ENCODE measurements around the gene PAQR8. TPM values are rescaled to one million over a fixed set of nuclear protein-coding genes. Genes with fewer than 3 reads are reported as not detected.

The PAQR8 gene
- total and polyA plus RNA-seq, 2 of the 13 experiments (the other 11 are each of a cell fraction or from before 2014, with no cell fraction given), result 37.7 to 50.7 TPM

GRCh38 chr6:52361414-52361944, 472 bp upstream of the PAQR8 start (continued):
- TF ChIP-seq, protein P1, sequence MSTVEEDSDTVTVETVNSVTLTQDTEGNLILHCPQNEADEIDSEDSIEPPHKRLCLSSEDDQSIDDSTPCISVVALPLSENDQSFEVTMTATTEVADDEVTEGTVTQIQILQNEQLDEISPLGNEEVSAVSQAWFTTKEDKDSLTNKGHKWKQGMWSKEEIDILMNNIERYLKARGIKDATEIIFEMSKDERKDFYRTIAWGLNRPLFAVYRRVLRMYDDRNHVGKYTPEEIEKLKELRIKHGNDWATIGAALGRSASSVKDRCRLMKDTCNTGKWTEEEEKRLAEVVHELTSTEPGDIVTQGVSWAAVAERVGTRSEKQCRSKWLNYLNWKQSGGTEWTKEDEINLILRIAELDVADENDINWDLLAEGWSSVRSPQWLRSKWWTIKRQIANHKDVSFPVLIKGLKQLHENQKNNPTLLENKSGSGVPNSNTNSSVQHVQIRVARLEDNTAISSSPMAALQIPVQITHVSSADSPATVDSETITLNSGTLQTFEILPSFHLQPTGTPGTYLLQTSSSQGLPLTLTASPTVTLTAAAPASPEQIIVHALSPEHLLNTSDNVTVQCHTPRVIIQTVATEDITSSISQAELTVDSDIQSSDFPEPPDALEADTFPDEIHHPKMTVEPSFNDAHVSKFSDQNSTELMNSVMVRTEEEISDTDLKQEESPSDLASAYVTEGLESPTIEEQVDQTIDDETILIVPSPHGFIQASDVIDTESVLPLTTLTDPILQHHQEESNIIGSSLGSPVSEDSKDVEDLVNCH (CRISPR knock-in tag; IDR thresholded peaks at IDR 0.05), result no peak
- no peak for TF ChIP-seq CENPX (CRISPR knock-in tag; IDR thresholded peaks at IDR 0.05)
- 0 out of 2 replicates have a peak, but pooled peaks have one; percentile 22 for TF ChIP-seq ZNF232 (CRISPR knock-in tag; IDR thresholded peaks at IDR 0.05; ENCODE audit: borderline replicate concordance)
- TF ChIP-seq SNAPC4 (CRISPR knock-in tag; IDR thresholded peaks at IDR 0.05), result peak; percentile 70; the same call in 1 of the 2 replicates
- TF ChIP-seq RAD51 (IDR thresholded peaks at IDR 0.05; ENCODE audit: borderline replicate concordance), result no peak
- TF ChIP-seq HDAC1 (CRISPR knock-in tag; IDR thresholded peaks at IDR 0.05), result no peak
- no peak for TF ChIP-seq DR1 (CRISPR knock-in tag; IDR thresholded peaks at IDR 0.05)
- 0 out of 2 replicates have a peak, but pooled peaks have one; percentile 11 for TF ChIP-seq ZNF275 (CRISPR knock-in tag; IDR thresholded peaks at IDR 0.05; ENCODE audit: borderline replicate concordance)
- TF ChIP-seq YEATS2 (CRISPR knock-in tag; IDR thresholded peaks at IDR 0.05; ENCODE audit: borderline replicate concordance), result peak; percentile 33; the same call in 1 of the 2 replicates
- TF ChIP-seq, protein P2, sequence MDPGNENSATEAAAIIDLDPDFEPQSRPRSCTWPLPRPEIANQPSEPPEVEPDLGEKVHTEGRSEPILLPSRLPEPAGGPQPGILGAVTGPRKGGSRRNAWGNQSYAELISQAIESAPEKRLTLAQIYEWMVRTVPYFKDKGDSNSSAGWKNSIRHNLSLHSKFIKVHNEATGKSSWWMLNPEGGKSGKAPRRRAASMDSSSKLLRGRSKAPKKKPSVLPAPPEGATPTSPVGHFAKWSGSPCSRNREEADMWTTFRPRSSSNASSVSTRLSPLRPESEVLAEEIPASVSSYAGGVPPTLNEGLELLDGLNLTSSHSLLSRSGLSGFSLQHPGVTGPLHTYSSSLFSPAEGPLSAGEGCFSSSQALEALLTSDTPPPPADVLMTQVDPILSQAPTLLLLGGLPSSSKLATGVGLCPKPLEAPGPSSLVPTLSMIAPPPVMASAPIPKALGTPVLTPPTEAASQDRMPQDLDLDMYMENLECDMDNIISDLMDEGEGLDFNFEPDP (CRISPR knock-in tag; conservative IDR thresholded peaks at IDR 0.05), result 0 out of 2 replicates have a peak, but pooled peaks have one; percentile 29
- no peak for TF ChIP-seq ZC3H4 (CRISPR knock-in tag; IDR thresholded peaks at IDR 0.05; ENCODE audit: borderline replicate concordance)
- no peak for TF ChIP-seq ZNF615 (CRISPR knock-in tag; IDR thresholded peaks at IDR 0.05; ENCODE audit: borderline replicate concordance)
- TF ChIP-seq MED1 (CRISPR knock-in tag; IDR thresholded peaks at IDR 0.05), result no peak
- TF ChIP-seq NPAS2 (CRISPR knock-in tag; IDR thresholded peaks at IDR 0.05; ENCODE audit: borderline replicate concordance), result no peak
- 0 out of 2 replicates have a peak, but pooled peaks have one; percentile 7 for TF ChIP-seq ZNF230 (CRISPR knock-in tag; IDR thresholded peaks at IDR 0.05)
